ENCODE results near the gene HTR6.

HTR6 gene

DNA sequence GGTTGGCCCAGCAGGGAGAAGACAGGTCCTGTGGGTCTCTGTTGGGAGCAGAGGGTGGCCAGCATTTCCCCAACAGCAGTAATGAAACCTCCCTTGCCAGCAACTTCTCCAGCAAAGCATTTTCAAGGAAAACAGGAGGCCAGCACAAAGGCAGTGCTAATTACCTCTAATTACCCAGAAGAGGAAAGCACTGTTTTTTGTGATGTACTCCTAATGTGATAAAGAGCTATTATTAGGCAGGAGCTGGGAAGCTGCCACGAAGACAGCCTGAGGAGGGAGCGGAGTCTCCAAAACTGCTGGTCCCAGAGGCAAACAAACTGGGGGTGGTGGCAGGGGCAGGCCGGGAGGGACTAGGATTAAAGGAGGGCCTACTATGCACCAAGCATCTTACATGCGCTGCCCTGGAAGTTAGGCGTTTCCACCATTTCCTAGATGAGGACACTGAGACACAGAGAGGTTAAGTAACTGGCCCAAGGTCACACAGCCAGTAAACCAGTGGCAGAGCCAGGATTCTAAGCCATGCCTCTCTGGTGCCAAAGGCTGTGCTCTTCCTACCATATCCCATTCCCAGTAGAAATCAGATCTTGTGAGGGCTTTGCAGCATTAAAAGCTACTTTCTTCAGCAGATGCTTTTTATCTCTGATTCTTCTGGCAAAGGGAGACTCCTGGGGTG, 24.5 kb downstream of the HTR6 start:
- no peak overlapping the region for H3K4me3 ChIP-seq (ENCODE audit: low read length)
- no peak overlapping the region for H2AFZ ChIP-seq (ENCODE audit: low read depth, low read length)
- H3K36me3 ChIP-seq (ENCODE audit: insufficient read depth, low read length): no peaks in the 10 kb centered on the region
- H3K9me3 ChIP-seq (ENCODE audit: low read length): no peaks in the 10 kb centered on the region
- no peaks in the 10 kb centered on the region for H3K4me1 ChIP-seq (ENCODE audit: insufficient read depth, low read length)
- H3K27me3 ChIP-seq (ENCODE audit: insufficient read depth, low read length): no peaks in the 10 kb centered on the region

GRCh38 chr1:19689856-19690255, 25.2 kb downstream of the HTR6 start:
- no peak overlapping the region for H3K4me3 ChIP-seq (ENCODE audit: low read length)
- H3K27me3 ChIP-seq (ENCODE audit: insufficient read depth, low read length): peaks cover 2% of the 10 kb centered on the region
- no peaks in the 10 kb centered on the region for H3K9me3 ChIP-seq (ENCODE audit: low read length)
- H2AFZ ChIP-seq (ENCODE audit: low read depth, low read length): no peak overlapping the region
- H3K4me1 ChIP-seq (ENCODE audit: insufficient read depth, low read length): no peaks in the 10 kb centered on the region
- H3K36me3 ChIP-seq (ENCODE audit: insufficient read depth, low read length): no peaks in the 10 kb centered on the region

- Histone ChIP-seq H3K9me3 (ENCODE audit: low read length) (no peaks in the 10 kb centered on the region), H3K4me3 (ENCODE audit: low read length) (no peak overlapping the region), H3K4me1 (ENCODE audit: insufficient read depth, low read length) (no peaks in the 10 kb centered on the region), H3K27me3 (ENCODE audit: insufficient read depth, low read length) (peaks cover 5% of the 10 kb centered on the region), H2AFZ (ENCODE audit: low read depth, low read length) (no peak overlapping the region), H3K36me3 (ENCODE audit: insufficient read depth, low read length) (no peaks in the 10 kb centered on the region)
Observed at GRCh38 chr1:19690342-19690741, 25.7 kb downstream of the HTR6 start.

DNA sequence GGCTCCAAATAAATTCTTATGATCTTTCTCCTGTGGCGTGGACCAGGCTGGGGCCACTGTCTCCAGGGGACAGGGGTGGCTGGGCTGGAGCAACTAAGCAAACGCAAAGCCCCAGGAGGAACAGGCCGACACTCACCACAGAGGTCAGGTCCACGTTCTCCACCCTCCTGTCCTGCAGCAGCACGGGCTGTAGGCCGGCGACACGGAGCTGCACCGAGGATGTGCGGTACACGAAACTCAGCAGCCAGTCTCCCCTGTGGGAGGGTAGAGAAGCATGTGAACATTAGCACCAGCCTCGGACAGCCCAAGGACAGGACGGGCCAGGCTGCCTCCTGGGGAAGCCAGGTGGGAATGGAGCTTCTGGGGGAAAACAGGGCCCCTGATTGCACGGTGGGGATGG, 29.6 kb downstream of the HTR6 start:
- Histone ChIP-seq H3K9me3 (ENCODE audit: low read length) (no peaks in the 10 kb centered on the region), H3K4me1 (ENCODE audit: insufficient read depth, low read length) (no peaks in the 10 kb centered on the region), H3K36me3 (ENCODE audit: insufficient read depth, low read length) (no peaks in the 10 kb centered on the region), H3K4me3 (ENCODE audit: low read length) (no peak overlapping the region), H3K27me3 (ENCODE audit: insufficient read depth, low read length) (peaks cover 9% of the 10 kb centered on the region), H2AFZ (ENCODE audit: low read depth, low read length) (no peak overlapping the region)

GRCh38 chr1:19695772-19696171, 31.1 kb downstream of the HTR6 start:
- no peak overlapping the region for H2AFZ ChIP-seq (ENCODE audit: low read depth, low read length)
- H3K4me1 ChIP-seq (ENCODE audit: insufficient read depth, low read length): no peaks in the 10 kb centered on the region
- H3K36me3 ChIP-seq (ENCODE audit: insufficient read depth, low read length): no peaks in the 10 kb centered on the region
- H3K9me3 ChIP-seq (ENCODE audit: low read length): no peaks in the 10 kb centered on the region
- peaks cover 15% of the 10 kb centered on the region for H3K27me3 ChIP-seq (ENCODE audit: insufficient read depth, low read length)
- H3K4me3 ChIP-seq (ENCODE audit: low read length): no peak overlapping the region

- Histone ChIP-seq H2AFZ (ENCODE audit: low read depth, low read length) (no peak overlapping the region), H3K4me3 (ENCODE audit: low read length) (no peak overlapping the region), H3K4me1 (ENCODE audit: insufficient read depth, low read length) (no peaks in the 10 kb centered on the region), H3K9me3 (ENCODE audit: low read length) (no peaks in the 10 kb centered on the region), H3K27me3 (ENCODE audit: insufficient read depth, low read length) (peaks cover 16% of the 10 kb centered on the region), H3K36me3 (ENCODE audit: insufficient read depth, low read length) (no peaks in the 10 kb centered on the region)
Observed at GRCh38 chr1:19696820-19697219, 32.1 kb downstream of the HTR6 start.

DNA sequence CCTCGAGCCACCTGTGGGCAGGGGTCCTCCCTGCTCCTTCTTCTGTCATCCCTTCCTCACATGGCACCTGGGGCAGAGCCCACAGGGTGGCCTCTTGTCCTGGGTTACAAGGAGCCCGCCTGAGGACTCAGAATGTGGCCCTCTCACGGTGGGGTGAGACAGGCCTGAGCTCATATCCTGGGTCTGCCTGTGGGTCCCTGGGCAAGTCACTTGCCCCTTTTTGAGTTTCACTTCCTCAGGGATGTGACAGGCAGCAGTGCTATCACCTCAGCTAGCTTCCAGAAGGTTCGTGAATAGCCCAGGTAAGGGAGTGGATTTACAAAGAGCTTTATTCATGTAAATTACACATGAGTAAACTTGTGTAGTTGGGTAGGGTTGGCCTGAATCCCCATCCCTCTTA, 33.5 kb downstream of the HTR6 start:
- Histone ChIP-seq H3K27me3 (ENCODE audit: insufficient read depth, low read length) (peaks cover 16% of the 10 kb centered on the region), H3K36me3 (ENCODE audit: insufficient read depth, low read length) (no peaks in the 10 kb centered on the region), H3K4me1 (ENCODE audit: insufficient read depth, low read length) (no peaks in the 10 kb centered on the region), H3K9me3 (ENCODE audit: low read length) (no peaks in the 10 kb centered on the region), H2AFZ (ENCODE audit: low read depth, low read length) (no peak overlapping the region), H3K4me3 (ENCODE audit: low read length) (no peak overlapping the region)

DNA sequence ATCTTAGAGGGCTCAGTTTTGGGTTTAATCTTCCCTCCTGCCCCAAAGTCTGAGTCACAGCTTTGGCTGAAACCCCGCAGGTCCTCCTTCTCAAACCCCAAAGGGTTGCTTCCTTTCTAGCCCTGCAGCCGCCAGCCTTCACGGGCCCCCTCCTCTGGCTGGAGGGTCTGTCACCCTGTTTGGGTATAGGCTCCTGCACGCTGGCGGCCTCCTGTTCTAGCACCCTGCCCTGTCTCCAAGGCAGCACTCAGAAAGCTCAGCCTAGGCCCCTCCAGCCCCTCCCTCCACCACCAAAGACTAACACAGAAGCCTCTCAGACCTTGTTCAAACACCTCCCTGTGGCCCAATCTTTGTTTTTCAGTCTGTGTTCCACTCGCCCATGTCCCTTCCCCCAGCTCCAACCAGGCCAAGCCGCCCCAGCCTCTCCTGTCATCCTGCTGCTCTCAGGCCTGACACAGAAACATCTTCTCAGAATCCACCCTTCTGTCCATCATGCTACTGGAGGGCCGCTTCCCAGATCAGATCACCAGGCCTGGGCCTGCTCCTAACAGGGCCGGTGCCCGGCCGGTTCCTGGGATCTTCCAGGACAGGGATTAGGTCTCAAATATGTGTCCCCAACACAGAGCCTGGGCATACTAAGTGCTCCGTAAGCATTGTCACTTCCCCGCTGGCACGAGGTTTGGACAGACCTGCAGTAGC, 35.6 kb downstream of the HTR6 start:
- Histone ChIP-seq H3K27me3 (ENCODE audit: insufficient read depth, low read length) (peaks cover 10% of the 10 kb centered on the region), H3K4me1 (ENCODE audit: insufficient read depth, low read length) (peaks cover 6% of the 10 kb centered on the region), H3K4me3 (ENCODE audit: low read length) (no peak overlapping the region), H3K9me3 (ENCODE audit: low read length) (no peaks in the 10 kb centered on the region), H3K36me3 (ENCODE audit: insufficient read depth, low read length) (no peaks in the 10 kb centered on the region), H2AFZ (ENCODE audit: low read depth, low read length) (no peak overlapping the region)

DNA sequence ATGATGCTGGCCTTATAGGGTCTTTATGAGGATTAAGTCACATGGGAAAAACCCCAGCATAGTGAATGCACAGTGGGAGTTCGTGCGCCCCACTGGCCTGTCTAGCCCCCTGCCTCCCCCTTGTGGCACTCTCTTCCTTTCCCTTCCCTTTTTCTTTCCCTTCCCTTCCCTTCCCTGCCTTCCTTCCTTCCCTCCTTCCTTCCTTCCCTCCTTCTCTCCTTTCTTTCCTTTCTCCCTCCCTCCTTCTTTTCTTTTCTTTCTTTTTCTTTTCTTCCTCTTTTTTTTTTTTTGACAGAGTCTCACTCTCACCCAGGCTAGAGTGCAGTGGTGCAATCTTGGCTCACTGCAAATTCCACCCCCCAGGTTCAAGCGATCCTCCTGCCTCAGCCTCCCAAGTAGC, 38.6 kb downstream of the HTR6 start:
- H3K4me3 ChIP-seq (ENCODE audit: low read length): no peak overlapping the region
- H2AFZ ChIP-seq (ENCODE audit: low read depth, low read length): no peak overlapping the region
- H3K36me3 ChIP-seq (ENCODE audit: insufficient read depth, low read length): no peaks in the 10 kb centered on the region
- no peaks in the 10 kb centered on the region for H3K9me3 ChIP-seq (ENCODE audit: low read length)
- peaks cover 6% of the 10 kb centered on the region for H3K4me1 ChIP-seq (ENCODE audit: insufficient read depth, low read length)
- H3K27me3 ChIP-seq (ENCODE audit: insufficient read depth, low read length): peaks cover 14% of the 10 kb centered on the region

- H3K4me3 ChIP-seq (ENCODE audit: low read length): no peak overlapping the region
- H2AFZ ChIP-seq (ENCODE audit: low read depth, low read length): no peak overlapping the region
- H3K4me1 ChIP-seq (ENCODE audit: insufficient read depth, low read length): peaks cover 17% of the 10 kb centered on the region
- H3K36me3 ChIP-seq (ENCODE audit: insufficient read depth, low read length): no peaks in the 10 kb centered on the region
- H3K27me3 ChIP-seq (ENCODE audit: insufficient read depth, low read length): peaks cover 14% of the 10 kb centered on the region
- no peaks in the 10 kb centered on the region for H3K9me3 ChIP-seq (ENCODE audit: low read length)
Observed at GRCh38 chr1:19704247-19705113, 39.8 kb downstream of the HTR6 start.

GRCh38 chr1:19705464-19705863, 40.8 kb downstream of the HTR6 start:
- H3K36me3 ChIP-seq (ENCODE audit: insufficient read depth, low read length): no peaks in the 10 kb centered on the region

DNA sequence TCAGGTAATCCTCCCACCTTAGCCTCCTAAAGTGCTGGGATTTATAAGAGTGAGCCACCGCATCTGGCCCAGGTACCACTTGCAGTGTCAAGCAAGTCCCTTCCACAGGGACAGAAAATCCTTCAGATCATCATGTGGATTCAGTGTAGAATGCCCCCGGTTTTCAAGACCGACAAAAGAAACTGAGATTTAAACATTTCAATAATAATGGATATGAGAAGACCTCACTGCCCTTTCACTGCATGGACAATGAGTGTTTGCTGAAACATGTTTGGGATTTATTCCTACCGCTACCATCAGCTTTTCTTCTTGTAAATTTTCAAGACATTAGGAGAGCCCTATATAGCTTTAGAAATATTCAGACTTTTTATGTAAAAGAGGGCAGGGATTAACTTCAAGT, 41.5 kb downstream of the HTR6 start:
- Histone ChIP-seq H2AFZ (ENCODE audit: low read depth, low read length) (no peak overlapping the region), H3K4me1 (ENCODE audit: insufficient read depth, low read length) (peaks cover 18% of the 10 kb centered on the region), H3K9me3 (ENCODE audit: low read length) (no peaks in the 10 kb centered on the region), H3K36me3 (ENCODE audit: insufficient read depth, low read length) (no peaks in the 10 kb centered on the region), H3K4me3 (ENCODE audit: low read length) (no peak overlapping the region), H3K27me3 (ENCODE audit: insufficient read depth, low read length) (peaks cover 11% of the 10 kb centered on the region)

More at GRCh38 chr1:19705464-19705863, 40.8 kb downstream of the HTR6 start:
- no peaks in the 10 kb centered on the region for H3K9me3 ChIP-seq (ENCODE audit: low read length)
- H3K27me3 ChIP-seq (ENCODE audit: insufficient read depth, low read length): peaks cover 15% of the 10 kb centered on the region
- H3K4me1 ChIP-seq (ENCODE audit: insufficient read depth, low read length): peaks cover 18% of the 10 kb centered on the region
- no peak overlapping the region for H2AFZ ChIP-seq (ENCODE audit: low read depth, low read length)
- H3K4me3 ChIP-seq (ENCODE audit: low read length): no peak overlapping the region

DNA sequence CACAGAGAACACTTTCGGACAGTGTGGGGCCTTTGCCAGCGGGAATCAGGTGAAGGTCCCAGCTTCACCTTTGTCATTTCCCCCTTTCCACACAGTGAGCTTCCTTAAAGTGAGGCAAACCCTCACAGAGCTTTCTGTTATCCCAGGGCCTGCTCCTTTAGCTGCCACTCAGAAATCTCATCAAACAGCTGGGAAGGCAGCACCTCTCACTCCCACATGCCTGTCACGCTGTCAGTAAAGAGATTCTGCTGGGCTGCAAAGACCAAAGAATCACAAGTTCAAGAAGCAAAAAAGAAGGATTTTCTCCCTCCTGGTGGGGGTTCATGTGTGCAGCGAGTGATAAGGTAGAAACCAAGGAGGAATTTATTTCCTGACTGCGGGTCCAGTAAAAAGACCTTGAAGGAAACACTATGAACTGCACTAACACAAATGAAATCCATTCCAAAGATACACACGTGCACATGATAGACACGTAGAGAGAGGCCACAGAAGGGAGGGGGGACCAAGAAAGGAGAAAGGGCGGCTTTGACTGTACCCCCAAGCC, 44.0 kb downstream of the HTR6 start:
- no peak overlapping the region for H2AFZ ChIP-seq (ENCODE audit: low read depth, low read length)
- H3K9me3 ChIP-seq (ENCODE audit: low read length): no peaks in the 10 kb centered on the region
- peaks cover 18% of the 10 kb centered on the region for H3K4me1 ChIP-seq (ENCODE audit: insufficient read depth, low read length)
- H3K4me3 ChIP-seq (ENCODE audit: low read length): no peak overlapping the region
- H3K36me3 ChIP-seq (ENCODE audit: insufficient read depth, low read length): no peaks in the 10 kb centered on the region
- H3K27me3 ChIP-seq (ENCODE audit: insufficient read depth, low read length): peaks cover 14% of the 10 kb centered on the region
